Superior temporal gyrus (tissue), 1 donor: ENCODE data around the gene KRTAP12-2.

Experiments used
- DNase-seq: peaks from one replicate; pipeline ENCODE4 v3.0.0-alpha.2; 2016; ENCODE audit errors: extremely low spot score

The KRTAP12-2 gene

DNA sequence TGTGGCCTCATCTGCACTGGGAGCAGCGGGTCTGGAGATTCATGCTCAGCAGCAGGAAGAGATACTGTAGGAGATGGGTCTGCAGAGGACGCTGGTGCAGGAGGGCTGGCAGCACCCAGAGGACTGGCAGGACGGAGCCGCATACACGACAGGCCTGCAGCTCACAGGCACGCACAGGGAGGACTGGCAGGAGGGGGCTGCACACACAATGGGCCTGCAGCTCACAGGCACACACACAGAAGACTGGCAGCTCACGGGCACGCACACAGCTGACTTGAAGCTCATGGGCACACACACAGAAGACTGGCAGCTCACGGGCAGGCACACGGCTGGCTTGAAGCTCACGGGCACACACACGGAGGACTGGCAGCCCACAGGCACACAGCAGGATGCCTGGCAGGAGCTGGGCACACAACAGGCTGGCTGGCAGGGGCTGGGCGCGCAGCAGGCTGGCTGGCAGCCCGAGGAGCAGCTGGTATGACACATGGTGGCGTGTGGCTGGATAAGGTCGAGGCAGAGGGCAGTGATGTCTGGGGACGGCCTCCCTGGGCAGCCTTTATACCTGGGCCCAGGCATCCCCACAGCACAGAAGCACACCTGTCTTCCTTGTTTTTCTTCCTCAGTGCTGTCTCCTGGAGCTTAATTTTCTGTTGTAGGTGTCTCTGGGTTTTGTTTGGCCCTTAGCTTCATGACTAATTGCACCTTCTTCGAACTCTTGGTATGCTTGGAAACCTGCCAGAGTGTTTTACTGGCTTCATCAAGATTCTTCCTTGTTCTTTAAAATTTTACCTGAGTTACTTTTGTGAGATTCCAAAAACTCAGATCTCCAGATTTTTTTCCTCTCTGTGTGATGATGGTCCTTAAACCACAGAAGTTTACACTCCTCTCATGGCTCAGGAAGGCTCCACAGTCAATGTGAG is at the start of gene KRTAP12-2:
Gene KRTAP12-2, minus strand, starts transcription at position 527 of the 920 bp plus-strand sequence. Its CDS starts 41 bp downstream, at position 486.
- DNase-seq, result no peak

- no peak for DNase-seq
These were observed 48.2 kb upstream of the KRTAP12-2 start for GRCh38 chr21:44714905-44715304.

DNA sequence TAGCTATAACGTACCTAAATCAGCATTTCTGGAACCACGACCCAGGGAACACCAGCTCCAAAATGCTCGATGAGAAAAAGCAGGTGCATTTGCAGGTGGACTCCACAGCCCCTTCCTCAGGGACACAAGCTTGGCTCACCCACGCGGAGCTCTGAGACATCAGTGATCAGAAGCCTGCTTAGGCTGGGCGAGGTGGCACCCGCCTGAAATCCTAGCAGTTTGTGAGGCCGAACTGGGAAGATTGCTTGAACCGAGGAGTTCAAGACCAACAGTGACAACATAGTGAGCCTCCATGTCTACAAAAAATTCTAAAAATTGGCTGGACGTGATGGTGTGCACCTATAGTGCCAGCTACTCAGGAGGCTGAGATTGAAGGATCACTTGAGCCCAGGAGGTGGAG is 47.1 kb upstream of the KRTAP12-2 start:
- DNase-seq, result no peak

DNA sequence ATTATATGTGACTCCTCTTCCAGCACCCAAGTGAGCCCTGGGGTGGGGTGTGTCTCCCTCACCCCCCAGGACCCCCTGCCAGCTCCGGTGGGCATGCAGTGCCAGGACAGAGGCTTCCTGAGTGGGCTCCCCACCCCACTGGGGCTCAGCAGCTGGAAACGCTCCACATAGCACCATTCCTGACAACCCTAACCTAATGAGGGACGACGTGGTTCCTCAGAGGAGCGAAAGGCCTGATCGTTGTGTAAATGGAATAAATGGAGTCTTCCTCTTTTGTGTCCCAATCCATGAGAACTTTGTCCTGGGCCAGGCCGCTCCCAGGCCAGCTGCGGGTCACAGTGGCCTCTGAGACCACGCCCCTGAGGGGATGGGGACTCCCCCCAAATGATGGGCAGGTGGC is 46.4 kb upstream of the KRTAP12-2 start:
- no peak for DNase-seq

- no peak for DNase-seq
These were observed 45.7 kb upstream of the KRTAP12-2 start for GRCh38 chr21:44712203-44713028.

- DNase-seq, result no peak
These were observed 44.8 kb upstream of the KRTAP12-2 start, which contains the start of gene TSPEAR for GRCh38 chr21:44711327-44712202. Gene TSPEAR, minus strand, starts transcription at chr21:44711572. Its CDS starts 58 bp downstream, at chr21:44711514.

GRCh38 chr21:44710756-44711326 is 44.1 kb upstream of the KRTAP12-2 start:
- no peak for DNase-seq

DNA sequence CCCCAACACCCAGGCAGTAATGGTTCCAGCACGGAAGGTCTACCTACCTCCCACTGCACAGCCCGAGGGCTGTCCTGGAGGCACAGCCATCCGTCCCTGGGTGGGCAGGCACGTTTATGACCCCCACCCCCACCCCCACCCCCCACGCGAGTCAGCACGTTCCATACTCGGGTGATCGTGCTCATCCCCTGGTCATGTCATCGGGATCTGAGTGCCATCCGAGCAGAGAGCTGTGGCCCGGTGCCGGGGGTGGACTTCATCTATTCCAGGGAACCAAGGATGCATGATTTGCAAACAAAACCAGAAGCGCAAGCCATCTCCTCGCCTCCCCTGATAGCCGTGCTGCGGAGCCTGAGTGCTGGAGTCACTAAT is 43.6 kb upstream of the KRTAP12-2 start:
- no peak for DNase-seq

DNA sequence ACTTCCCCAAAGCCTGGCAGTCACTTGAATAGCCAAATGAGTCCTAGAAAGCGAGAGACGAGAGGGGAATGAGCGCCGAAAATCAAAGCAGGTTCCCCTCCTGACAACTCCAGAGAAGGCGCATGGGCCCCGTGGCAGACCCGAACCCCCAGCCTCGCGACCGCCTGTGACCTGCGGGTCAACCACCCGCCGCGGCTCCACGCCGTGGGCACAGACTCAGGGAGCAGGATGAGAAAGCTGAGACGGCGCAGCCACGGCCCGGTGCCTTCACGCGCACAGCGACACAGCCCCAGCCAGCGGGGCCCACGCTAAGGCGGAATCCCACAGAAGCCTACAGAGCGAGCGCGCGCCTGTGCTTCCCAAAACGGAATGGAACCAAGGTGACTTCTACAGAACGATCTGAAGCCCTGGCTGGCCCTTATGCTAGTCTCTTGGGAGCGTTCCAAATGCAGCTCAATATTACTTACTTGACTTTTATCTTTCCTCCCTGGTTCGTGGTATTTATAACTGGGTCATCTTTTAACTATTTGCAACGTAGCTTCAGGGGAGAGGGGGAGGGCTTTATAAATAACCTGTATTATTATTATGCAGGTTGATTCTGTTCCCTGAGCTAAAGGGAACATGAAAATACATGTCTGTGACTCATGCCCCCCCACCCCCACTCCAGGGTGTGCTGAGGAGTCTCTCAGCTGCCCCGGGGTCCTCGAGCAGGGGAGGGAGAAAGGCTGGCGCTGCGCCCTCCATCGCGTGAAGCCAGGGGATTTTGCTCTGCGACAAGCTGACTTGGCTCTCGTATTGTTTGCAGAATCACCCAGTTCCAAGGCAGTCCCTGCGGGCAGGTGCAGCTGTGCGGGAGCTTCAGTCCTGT is 42.9 kb upstream of the KRTAP12-2 start:
- DNase-seq, result peak; percentile 6

- no peak for DNase-seq
These were observed 42.2 kb upstream of the KRTAP12-2 start for GRCh38 chr21:44708866-44709425.

GRCh38 chr21:44708213-44708865 is 41.6 kb upstream of the KRTAP12-2 start:
- DNase-seq, result no peak

- no peak for DNase-seq
These were observed 40.2 kb upstream of the KRTAP12-2 start for GRCh38 chr21:44706706-44707581.

DNA sequence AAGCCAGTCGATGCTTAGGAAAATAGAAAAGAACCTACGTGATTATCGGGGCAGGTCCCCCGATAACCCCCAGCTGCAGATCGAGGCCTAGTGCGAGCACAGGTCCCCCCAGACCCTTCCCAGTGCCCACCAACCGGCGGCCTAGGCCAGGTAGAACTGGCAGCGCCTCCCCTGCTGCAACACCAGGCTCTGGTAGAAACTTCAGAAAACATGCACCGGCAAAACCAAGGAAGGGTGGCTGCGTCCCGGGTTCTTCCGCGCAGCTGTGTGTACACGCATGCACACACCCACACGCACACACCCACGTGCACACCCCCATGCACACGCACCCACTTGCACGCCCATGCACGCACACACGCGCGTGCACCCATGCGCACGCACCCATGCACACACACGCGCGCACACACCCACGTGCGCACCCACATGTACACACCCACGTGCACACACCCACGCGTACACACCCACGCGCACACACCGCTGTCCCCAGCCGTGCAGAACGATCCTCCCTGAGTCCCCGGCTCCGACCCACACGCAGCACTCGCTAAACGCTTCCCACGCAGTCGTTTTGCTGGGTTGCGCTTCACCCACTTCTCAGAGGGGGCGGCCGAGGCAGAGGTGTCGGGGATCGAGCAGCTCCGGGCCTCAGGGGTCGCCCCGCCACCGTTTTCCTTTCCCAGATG is 39.4 kb upstream of the KRTAP12-2 start:
- no peak for DNase-seq

DNA sequence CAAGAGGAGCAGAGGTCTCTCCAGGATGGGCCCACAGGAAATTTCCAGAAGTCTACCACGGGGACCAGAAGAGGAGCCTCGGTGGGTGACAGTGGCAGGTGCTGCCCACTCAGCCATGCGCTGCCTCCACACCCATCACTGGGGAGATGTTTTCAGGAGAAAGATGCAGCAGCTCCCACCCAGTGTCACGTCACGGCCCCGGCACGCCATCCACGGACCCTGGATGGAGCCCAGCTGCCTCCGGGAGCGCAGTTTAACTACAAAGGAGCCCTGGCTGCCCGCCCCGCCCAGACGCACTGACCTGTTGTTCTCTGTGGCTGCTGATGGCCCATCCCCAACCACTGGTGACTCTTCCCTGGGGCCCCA is 37.9 kb upstream of the KRTAP12-2 start:
- no peak for DNase-seq

GRCh38 chr21:44703731-44704635 is 37.3 kb upstream of the KRTAP12-2 start:
- DNase-seq, result no peak

- DNase-seq, result no peak
These were observed 36.4 kb upstream of the KRTAP12-2 start for GRCh38 chr21:44702973-44703730.
